NCI-H446 treated with DMSO at 0.1 percent for 48 hours (cell line): Measurements from ENCODE around the gene ALDH18A1.

ENCODE experiments used
- DNase-seq: peaks from one replicate; lab custom pipeline; 2025; lab: John Stamatoyannopoulos, UW

ALDH18A1 gene

DNA sequence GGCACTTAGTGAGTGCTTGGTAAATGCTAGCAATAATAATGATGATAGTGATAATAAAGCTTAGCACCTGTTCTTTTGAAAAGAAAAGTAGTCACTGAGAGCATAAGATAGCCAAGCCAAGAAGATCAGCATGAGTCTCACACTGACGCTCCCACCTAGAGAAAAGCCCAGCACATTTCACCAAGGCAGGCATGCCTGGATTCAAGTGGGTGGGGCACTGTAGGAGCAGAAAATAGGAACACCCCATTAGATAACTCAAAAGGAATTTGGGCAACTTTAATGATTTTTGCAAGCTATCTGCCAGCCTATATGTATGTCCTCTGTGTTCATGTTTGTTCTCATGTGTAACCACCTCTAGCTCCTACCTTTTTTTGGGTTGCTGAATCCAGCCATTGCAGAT, 77.2 kb downstream of the ALDH18A1 start:
- DNase-seq, result no peak

DNA sequence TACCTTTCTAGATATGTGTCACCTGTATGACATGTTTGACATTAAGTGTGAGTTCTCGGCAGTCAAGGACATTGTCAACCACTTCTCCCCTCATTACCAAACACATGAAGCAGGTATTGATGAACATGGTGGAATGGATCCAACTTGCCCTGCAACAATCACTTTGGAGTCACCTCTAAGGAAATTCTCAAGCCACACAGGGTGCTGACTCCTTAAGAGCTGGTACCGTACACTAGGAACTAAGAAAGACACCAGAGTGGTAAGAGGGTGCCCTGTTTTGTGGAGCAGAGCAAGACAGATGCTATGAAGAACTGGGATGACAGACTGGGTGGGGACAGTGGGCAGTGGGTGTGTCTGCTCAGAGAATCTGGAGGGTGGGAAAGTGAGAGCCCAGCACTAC, 77.9 kb downstream of the ALDH18A1 start:
- DNase-seq, result no peak

DNA sequence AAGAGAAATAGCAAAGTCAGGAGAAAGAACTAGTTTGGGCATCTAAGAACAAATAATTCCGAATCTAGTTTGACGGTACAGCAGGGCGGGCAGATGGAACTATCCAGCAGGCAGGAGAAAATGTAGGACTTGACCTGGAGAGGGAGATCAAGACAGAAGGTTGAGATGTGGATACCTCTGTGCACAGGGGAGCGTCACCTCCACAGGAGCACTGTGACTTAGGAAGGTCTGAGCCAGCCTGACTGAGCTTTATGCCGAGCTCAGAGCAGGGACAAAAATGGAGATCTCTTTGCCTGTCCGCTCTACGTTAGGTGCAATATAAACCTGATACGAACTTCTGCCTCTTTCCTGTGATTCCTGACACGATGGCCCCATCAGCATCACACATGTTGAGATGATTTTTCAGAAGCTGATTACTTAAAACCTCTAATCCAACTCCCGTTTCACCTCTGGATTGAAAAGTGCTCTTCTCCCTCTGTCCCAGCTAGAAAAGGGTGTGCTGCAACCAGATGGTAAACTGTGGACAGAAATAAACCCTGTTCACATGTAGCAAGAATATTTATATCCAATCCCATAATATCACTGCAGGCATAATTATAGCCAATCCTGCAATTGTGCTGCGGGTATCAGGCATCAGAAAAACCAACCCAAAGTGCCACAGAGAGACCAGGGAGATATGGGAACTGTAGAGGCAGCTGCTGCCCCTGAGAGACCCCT, 81.7 kb downstream of the ALDH18A1 start:
- no peak for DNase-seq

DNA sequence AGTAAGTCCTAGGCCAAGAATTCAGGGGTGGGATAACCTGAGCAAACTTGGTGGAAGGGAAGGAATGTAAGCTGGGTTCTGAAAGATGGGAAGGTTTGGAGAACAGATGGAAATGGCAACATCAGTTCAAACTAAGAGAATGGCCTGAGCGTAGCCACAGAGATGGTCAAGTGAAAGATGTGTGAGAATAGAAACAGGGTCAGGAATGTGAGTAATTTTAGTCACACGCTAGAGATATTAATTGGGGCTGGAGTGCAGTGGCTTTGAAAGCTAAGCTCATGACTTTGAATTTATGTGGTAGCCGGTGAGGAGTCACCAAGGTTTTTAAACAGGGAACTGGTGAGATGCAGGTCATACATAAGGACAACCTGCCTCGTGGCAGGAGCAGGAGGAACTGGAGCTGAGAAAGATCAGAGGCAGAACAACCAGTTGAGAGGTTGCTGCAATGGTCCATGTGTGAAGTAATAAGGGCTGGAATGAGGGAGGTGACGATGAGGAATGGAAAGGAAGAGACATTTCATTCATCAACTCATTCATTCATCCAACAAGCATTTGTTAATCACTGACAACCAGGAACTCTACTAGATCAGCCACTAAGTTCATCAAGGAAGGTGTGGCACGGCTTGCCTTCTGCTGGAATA, 82.4 kb downstream of the ALDH18A1 start:
- no peak for DNase-seq

DNA sequence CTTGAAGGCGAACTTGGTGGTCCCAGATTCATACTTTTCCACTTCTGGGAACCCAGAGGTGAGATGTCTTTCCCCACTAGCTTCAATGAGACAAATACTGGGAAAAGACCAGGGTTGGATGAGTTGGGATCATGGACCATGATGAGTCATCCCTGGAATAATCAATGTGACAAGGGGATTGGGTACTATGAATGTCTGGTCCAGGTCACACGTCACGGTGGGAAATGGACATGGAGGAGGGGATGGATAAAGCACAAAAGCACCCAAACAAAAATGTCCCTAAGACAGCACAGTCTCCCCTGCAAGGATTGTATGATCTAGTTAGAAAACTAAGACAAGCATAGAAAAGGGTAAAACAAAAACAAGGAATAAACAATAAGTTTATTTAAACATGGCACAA, 83.0 kb downstream of the ALDH18A1 start:
- DNase-seq, result no peak

DNA sequence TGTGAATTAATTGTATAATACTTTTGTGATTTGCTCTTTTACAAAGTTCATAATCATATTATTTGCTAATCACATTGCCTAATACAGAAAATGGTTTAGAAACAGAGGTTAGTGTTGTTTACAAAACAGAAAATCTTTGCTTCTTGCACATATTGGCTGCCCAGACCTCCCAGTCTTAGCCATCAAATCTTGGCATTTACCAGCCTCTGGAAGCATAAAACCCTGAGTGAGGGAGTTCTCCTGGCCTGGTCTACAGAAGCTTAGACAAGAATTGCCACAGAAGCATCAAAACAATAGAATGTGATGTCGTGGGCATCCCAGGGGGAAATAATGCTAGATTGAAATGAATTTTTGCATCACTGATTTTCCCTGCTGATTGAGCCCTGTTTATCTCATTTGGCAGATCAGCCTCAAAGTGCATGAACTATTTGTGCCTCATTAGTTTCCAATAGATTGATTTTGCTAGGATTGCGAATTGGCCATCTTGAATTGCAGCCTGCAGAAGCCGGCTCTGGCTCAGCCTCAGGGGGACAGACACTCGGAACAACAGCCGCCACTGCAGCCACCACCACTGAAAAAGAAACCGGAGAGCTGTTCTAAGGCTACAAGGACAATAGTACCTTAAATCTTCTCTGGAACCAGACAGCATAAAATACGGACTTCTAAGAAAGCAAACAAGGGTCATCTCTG, 84.2 kb downstream of the ALDH18A1 start:
- no peak for DNase-seq

DNA sequence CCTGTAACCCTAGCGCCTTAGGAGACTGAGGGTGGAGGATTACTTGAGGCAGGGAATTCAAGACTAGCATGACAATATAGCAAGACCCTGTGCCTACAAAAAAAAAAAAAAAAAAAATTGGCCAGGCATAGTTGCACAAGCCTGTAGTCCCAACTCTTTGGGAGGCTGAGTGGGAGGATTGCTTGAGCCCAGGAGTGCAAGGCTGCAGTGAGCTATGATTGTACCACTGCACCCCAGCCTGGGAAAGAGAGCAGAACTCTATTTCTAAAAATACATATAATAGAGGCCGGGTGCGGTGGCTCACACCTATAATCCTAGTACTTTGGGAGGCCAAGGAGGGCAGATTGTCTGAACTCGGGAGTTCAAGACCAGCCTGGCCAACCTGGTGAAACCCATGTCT, 85.1 kb downstream of the ALDH18A1 start:
- no peak for DNase-seq

DNA sequence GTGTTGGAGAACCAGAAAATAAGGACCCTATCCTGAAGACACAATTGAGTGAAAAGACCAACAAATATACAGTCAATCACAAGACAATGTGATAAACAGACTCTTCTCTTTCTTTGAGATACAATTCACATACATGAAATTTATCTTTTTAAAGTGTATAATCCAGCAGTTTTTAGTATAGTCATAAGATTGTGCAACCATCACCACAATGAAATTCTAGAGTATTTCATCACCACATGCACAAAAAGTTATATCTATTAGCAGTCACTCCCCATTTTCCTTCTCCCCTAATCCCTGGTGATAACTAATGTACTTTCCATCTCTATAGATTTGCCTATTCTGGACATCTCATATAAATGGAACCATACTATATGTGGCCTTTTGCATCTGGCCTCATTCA, 87.1 kb downstream of the ALDH18A1 start:
- no peak for DNase-seq

DNA sequence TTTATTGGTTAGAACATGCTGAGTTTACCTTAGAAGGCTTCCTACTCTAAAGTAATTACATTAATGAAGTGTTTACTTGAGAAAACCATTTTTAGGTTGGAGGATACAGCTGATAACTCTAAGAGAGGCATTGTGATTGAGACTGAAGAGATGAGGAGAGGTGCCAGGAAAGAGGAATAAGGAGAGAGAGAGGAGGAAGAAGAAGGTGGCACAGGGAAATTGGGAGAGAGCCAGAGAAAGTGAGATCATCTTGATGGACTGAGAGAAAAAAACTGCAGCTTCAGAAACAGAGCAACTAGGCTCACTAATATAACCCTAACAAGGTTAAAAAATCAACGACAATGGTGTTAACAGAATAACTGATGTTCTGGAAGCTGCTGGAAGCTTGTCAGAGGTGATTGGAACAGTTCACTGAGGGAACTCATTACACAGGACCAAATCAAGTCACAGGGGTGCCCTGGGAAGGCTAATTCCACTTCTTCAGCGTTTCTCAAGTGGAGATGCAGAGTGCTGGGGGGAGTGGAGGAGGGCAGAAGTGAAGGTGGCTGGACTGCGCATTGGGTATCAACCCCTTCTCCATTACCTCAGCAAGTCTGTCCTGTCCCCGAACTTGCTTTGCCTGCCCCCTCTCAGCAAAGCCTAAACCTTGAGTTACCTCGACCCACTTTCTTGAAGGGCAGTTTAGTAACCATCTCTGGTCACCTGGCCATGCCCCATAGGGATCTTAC, 88.4 kb downstream of the ALDH18A1 start:
- no peak for DNase-seq

DNA sequence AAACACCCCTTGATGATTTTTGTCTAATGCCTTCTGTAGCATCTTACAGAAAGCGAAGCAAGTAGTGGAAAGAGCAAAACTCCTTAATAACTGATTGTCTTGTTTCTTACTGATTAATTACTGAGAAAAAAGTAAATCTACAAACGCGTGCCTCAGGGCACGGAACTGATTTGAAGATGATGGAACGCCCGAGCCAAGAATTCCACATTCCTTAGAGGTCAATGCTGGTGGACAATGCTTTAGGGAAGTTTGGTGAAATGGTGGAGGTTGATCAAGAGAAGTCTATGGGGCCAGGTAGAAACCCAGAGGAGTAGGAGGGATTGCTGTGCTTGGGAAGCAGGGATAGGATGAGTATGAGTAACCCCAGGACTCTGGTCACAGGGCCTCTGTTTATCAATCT, 90.4 kb downstream of the ALDH18A1 start:
- DNase-seq, result no peak

DNA sequence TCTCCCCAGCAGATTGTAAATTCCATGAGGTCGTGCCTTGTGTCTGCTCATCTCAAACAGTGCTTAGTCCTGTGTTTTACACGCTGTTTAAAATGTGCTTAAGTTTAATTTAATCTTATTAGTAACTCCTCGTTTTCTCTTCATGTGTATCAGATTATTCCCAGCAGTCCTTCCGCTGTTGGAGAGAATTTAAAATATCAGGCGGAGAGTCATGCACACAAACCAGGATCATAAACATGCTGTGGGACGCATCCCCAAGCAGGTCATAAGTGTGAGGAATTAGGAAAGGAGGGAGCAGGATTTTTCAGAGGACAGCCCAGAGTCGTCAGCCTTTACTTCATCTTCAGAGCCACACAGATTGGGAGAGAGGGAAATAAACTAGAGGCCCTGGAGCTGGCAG, 91.2 kb downstream of the ALDH18A1 start:
- no peak for DNase-seq

DNA sequence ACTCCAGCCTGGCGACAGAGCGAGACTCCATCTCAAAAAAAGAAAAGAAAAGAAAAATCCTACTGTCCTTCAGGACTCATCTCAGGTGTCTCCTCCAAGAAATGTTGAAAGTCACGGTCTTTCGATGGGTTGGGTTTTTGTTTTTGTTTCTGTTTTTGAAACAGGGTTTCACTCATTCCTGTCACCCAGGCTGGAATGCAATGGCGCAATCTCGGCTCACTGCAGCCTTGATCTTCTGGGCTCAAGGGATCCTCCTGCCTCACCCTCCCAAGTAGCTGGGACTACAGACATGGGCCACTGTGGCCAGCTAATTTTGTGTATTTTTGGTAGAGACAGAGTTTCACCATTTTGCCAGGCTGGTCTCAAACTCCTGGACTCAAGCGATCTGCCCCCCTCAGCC, 92.2 kb downstream of the ALDH18A1 start:
- DNase-seq, result no peak

DNA sequence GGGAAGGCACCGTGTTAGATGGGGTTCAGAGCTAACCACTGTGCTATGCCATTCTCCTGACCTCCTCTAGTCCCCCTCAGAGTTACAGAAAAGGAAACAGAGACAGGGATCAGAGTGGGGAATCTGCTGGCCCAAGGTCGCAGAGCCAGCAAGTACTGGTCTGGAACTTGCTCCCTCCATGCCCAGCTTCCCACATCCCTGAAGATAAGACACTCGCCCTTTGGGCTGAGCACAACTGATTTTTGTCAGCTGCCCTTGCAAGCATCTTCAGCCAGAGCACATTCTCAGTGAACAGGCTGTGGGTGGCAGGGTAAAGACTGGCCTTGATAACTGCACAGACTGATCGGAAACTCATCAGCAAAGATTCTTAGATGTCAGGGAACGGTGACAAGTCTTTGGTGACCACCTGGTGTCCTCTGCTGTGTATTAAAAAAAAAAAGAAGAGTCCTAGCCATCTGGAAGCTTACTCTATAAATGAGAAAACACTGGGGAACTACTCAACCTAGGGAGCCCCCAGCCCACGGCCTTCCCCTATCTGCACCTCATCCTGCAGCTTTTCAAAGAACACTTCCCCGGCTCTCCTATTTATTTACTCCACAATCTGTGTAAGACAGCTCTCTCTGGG, 94.1 kb downstream of the ALDH18A1 start:
- DNase-seq, result no peak

DNA sequence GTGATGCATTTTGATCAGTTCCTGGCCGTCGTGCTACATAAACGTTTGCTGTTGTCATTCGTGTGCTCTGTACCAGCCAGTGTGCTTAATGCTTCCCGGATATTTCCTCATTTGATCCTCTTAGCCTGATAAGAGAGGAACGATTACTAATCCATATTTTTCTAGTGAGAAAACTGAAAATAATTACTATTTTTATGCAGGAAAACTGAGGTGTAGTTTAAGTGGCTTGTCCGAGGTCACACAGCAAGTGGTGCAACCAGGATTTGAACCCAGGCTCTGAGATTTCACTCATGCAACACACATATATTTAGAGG, 94.7 kb downstream of the ALDH18A1 start:
- no peak for DNase-seq

DNA sequence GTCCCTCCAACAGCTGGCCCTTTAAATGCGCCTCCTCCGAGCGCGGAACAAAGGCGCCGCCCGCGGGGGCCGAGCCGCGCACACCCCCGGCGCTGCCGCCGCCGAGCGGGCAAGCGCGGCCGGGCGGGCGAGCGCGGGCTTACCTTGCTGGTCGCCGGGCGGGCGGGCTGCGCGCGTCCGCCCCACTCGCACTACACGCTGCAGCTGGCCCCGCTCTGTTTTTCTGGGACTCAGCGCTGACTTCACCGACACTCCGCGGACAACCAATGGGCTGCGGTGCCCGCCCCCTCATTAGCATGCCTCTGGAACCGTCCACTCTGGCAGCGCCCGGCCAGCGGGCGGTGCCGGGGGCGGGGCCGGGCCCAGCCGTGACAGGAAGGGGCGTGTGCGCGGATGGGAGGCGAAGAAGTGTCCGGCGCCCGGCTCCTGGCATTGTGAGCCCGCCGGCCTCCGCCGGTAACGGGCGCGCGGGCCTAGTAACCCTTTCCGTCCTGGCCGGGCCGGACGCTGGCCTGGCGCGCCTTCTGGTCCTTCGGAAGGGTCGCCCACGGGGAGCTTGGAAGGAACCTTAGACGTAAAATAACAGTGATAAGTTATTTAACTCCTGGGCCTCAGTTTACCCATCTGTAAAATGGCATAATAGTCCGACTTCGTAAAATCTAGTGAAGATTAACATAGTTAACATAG, 95.2 kb downstream of the ALDH18A1 start, which contains the start of gene SORBS1:
Gene SORBS1 (minus strand): TSS at position 195 of the 687 bp plus-strand sequence. CDS start 120,236 bp downstream, outside the sequence.
- peak; percentile 78 for DNase-seq

DNA sequence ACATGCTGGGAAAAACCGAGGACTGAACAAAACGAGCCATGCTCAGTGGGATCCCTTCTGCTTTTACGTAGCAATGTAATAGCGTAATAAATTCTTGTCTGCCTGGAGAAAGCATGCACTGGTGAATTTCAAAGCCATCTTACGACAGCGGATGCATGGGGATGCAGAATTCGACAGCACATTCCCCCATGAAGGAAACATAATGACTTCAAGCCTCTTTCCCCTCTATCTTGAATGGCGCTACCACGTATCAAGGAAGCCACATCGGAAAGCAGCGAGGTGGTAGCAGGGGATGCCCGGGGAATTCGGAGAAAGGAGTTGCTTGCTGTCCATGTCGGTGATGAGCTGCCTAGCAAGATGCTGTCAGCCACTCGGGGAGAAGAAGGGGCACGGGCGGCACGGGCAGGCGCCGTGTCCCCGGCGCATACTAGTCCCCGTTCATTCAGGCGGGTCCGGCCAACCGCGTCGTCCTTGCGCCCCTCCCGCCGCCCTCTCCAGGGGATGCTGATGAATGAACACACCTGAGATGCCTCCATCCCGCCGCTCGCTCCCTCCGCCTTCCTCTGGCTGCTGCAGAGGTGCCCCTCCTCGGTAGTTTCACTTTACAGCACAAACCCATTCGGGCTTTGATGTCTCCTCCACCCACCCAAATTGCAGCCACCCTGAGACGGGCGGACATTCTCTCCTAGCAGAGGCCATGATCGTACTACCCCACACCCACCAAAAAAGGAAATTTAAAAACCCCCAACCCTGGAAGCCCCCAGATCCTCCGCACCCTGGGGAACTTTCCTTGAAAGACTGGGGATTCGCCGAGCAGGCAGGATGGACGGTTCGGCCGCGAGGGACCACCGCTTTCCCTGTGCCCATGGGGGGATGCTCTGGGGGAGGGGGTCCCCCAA, 96.0 kb downstream of the ALDH18A1 start:
- no peak for DNase-seq

DNA sequence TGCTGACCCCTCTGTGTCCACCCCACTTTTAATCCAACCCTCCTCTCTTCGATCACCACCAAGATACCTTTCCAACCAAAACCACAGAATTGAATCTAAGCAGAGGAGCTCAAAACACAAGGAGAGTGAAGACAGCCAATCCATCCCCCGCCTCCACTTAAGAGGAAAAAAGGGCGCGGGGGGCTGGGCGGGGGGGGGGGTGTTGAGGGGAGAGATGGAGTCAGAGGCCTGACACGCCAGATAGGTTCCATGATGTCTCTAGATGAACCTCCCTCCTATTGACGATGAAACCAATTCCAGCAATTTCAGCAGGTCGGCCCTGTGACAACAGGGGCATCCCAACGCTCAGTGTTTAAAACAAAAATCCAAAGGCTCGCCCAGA, 96.6 kb downstream of the ALDH18A1 start:
- no peak for DNase-seq

DNA sequence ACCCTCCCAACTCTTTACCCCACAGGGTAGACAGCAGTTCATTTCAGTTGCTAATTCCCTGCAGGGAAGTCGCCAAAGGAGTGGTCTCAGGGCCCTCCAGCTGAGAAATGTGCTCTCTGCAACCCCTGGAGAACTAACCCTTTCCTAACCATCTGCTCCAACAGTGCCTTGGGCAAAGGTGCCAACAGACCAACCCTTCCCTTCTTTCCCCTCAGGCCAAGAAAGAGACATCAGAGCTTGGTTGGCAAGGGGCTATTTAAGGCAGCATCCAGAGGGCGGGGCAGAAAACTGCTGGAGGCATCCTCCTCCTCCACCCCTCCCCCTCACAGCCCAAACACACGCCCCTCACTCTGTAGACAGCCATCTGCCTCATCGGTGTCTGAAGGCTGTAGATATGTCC, 97.0 kb downstream of the ALDH18A1 start:
- no peak for DNase-seq

DNA sequence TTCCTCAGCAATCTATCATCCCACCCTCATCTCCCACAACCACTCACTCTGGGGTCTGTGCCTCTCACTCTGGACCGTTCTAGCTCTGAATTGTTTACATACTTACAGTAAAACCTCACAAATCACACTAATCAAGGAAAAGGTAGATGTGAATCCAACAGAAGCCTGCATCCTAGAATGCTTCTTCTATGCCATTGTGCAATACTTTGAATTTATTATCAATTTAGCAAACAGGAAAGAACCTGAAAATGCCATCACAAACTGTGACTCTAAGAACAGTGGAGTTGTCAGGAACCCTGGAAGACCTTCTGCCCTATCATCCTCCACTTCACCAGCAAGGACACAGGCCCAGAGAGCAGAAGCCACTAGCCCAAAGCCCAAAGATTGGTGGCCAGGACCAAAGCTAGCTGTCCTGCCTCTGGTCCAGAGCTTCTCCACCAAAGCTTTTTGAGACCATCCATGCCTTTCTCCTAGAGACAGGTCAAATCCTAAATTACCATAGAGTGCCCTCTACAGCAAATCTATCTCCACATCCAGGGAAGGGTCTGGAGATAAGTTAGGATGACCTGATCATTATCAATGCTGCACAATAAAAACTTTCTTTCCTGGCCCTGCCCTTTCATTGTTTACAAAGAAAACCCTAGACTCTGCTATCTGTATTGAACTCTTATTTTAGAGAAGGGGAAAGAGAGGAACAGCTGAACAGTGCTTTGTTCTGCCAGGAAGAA, 97.8 kb downstream of the ALDH18A1 start:
- DNase-seq, result no peak
